ENCODE results near the gene EBF3.

Gene EBF3, protein sequence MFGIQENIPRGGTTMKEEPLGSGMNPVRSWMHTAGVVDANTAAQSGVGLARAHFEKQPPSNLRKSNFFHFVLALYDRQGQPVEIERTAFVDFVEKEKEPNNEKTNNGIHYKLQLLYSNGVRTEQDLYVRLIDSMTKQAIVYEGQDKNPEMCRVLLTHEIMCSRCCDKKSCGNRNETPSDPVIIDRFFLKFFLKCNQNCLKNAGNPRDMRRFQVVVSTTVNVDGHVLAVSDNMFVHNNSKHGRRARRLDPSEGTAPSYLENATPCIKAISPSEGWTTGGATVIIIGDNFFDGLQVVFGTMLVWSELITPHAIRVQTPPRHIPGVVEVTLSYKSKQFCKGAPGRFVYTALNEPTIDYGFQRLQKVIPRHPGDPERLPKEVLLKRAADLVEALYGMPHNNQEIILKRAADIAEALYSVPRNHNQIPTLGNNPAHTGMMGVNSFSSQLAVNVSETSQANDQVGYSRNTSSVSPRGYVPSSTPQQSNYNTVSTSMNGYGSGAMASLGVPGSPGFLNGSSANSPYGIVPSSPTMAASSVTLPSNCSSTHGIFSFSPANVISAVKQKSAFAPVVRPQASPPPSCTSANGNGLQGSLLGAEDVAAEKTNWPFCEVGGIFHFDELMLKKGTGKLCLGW

DNA sequence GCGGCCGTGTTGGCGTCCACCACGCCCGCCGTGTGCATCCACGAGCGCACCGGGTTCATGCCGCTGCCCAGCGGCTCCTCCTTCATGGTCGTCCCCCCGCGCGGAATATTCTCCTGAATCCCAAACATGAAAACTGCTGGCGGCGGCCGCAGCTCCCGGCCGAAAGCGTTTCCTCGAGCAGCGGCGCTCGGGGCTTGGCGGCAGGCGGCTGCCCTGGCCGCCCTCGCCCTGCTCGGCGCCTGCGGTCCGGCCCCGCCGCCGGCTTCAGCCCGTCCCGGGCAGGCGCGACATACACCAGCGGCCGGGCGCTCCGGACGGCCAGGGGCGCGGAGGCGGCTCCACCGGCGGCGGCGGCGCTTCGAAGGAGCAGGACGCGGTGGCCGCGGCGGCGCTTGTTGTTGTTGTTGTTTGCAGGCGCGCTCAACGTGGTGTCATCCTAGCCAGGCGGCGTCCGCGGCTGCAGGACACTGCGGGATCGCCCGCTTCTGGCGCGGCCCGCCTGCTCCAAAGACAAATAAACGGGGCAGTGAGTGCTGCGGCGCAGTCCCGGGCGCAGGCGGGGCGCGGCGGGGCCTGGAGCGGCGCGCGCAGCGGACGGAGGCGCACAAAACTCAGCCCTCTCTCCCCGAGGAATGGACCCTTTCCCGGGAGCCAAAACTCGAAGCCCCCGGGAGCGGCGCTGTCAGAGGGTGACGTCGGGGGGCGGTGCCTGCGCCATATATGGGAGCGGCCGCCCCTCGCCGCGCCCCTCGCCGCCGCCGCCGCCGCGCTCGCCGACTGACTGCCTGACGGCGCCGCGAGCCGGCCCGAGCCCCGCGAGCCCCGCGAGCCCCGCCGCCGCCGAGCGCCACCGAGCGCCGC, at the start of gene EBF3:
Gene EBF3 (minus strand): TSS at position 634 of the 861 bp plus-strand sequence. CDS start 506 bp downstream, at position 128.
- DNase-seq (ENCODE audit: low read depth): no peak

DNA sequence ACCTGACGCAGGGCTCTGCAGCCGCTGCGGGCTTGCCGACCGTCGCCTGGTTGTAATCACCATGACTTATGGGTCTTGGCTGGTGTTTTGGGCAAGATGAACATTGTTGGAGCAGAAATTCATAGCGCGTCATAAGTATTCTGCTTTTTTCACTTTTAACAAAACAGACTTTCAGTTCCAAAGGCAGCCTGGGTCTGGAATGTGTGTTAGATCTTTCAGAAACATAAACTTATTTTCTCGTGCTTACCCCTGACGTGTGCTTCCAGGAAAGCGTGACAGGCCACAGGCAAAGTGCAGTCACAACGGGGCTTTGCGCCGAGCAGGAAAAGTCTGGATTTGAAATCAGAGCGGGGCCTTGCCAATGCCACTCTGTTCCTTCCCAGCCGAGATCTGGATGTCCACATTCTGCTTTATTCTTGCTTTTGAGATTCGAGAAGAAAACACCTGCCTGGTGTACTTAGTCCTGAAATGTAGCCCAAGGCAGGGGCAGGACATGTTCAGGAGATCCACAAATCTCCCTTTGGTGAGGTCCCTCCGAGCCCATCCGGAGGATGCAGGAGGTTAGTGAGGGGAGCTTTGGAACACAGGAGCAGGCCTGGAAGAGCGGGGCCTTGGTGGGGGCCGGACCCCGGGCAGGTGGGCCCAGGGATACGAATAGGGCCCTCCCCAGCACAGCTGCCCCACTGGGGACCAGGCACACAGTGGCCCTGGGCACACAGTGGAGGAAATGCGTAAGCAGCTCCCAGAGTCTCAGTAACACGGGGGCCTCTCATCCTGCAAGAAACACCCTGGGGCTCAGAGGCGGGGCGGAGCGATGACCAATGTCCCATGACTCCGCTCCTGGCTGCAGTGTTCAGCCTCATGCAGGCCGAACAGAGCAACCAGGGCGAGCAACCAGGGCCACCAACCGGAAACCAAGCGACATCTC, 49.5 kb upstream of the EBF3 start:
- no peak for DNase-seq (ENCODE audit: low read depth)

DNA sequence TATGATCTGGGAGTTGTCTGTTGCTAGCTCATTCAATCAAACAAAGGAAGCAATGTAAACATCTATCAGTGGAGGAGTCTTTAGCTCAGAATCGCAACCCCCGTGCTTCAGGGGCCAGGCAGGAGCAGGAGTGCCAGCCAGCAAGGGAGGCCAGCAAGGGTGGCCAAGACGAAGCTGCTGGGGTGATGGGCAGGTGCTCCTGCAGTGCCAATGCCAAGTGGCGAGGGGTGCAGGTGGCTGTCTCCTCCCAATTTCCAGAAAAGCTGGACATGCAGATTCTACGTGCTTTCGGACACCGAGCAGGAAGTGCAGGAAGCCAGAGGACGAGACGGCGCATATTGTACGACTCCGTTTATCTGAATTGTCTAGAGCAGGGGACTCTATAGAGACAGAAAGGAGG, 48.1 kb upstream of the EBF3 start:
- no peak for DNase-seq (ENCODE audit: low read depth)

DNA sequence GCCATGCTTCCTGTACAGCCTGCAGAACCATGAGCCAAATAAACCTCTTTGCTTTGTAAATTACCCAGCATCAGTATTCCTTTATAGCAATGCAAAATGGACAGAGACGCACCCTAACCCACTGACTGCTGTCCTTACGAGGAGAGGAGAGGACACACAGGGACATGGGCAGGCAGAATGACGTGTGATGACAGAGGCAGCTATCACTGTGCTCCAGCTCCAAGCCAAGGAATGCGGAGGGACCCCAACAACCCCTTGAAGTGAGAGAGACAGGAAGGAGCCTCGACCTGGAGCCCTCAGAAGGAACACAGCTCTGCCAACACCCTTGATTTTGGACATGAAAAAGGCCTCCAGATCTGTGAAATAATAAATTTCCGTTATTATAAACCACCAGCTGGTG, 46.6 kb upstream of the EBF3 start:
- no peak for DNase-seq (ENCODE audit: low read depth)

DNA sequence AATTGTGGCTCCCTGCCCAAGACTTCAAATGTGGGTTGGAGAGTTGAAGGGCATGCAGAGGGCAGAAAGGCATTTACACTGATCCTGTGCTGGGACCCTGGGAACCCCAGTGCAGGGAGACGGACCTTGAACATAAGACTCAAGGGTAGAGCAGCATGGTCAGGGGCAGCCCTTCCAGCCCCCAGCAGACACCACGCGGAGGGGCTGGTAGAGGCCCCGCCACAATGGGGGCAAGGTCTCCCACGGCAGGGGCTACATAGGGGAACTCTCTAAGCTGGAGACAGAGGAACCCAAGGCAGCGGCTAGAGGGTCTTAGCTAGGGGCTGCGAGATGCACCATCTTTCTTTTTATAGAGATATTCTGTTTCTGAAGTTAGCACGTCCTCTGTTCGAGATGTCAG, 45.2 kb upstream of the EBF3 start:
- no peak for DNase-seq (ENCODE audit: low read depth)

DNA sequence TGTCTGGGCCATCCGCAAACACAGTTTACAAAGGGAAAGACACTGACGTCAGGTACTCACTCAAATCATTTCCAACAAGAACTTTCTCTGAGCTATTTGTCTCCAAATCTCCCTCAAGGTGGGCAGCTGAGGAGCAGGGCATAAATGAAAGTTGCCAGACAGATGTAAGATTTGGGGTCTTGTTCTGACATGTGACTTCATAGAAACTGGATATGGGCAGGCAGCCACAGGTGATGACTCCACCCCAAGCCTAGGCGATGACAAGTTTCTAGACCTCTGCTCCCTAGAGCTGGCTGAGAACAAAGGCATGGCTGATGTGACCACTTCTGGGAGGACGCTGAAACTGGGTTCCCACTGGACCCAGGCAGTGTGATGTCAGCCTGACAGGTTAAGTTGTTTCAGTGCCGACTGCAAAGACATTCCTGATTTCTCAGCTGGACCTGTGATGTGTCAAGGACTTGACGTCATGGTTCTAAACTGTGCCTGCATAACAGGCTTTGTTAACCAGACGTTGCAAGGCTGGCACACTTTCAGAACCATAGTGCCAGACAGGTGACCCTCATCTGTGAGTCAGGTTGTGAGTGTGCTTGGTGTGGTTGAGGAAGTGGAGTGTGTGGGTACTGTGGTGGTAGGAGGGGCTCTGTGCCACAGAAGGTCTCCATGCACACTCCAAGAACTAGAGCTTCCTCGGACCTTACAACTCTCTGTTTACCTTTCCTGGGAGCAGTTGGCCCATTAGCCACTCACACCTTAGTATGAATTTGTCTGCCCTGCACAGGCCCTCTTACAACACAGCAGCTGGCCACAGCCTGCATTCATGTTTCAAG, 39.9 kb upstream of the EBF3 start:
- no peak for DNase-seq (ENCODE audit: low read depth)

DNA sequence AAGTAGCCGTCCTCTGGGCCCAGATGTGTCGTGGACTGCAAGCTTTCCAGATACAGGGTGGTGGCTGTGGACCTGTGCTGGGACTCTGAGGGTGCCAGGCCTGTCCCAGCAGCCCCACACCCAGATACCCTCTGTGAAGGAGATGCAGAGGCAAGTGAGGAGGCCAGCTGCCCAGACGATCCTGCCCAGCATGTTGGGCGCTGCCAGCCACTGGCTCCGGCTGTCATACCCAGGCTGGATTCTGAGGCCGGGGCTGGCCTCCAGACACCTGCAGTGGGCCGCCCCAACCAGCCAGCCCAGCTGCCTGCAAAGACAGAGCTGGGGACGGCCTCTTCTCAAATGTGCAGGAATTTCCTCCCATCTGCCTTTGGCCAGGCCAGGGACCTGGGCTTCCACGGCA, 39.1 kb upstream of the EBF3 start:
- DNase-seq (ENCODE audit: low read depth): no peak

DNA sequence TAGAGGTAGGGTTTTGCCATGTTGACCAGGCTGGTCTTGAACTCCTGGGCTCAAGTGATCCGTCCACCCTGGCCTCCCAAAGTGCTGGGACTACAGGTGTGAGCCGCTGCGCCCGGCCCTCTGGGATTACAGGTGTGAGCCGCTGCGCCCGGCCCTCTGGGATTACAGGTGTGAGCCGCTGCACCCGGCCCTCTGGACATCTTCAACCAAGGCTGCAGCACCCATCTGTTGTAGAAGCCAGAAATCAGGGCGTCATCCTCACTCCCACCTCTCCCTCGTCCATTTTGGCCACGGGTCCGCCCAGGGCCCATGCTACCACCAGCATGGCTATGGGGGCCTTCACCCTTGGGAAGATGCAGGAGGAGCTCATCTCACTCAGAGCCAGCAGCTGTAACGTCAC, 38.5 kb upstream of the EBF3 start:
- no peak for DNase-seq (ENCODE audit: low read depth)

DNA sequence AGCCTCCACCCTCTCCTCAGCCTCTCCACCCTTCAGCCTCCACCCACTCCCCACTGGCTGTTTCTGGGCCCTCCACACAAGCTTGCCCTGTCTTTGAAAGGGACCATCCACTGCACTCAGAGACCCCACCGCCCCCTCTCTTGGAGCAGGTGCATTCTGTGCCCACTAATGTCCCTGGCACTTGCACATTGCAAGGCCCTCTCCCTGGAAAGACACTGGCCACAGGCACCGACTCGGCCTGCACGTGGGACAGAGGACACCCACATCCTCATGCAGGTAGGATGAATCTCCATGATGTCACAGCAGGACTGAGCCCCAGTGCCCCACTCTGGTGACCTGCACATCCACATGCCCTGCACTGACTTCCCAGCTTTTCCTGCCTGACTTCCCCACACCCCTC, 36.8 kb upstream of the EBF3 start:
- DNase-seq (ENCODE audit: low read depth): no peak

DNA sequence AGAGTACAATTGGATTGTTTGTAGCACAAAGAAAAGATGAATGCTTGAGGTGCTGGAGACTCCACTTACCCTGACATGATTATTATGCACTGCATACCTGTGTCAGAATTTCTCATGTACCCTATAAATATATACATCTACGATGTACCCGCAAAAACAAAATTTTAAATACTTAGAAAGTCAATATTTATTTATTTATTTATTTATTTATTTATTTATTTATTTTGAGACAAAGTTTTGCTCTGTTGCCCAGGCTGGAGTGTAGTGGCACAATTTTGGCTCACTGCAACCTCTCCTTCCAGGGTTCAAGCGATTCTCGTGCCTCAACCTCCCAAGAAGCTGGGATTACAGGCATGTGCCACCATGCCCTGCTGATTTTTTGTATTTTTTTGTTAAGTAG, 35.1 kb upstream of the EBF3 start:
- DNase-seq (ENCODE audit: low read depth): no peak

DNA sequence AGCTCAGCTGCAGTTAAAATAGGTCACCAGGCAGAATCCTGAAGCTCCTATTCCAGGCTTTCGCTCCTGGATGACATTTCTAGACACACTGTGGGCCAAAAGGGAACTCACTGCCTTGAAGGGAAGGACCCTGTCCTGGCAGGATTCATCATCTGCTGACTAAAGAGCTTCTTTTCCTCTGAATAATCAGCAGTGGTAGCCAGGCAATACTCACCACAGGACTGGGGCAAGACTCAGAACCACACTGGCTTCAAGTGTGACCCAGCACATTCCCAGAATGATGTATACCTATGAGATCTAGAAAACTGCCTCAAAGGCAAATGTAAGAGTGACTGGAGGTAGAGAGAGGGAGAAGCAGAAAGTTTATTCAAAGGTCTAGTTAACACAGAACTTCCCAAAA, 29.5 kb upstream of the EBF3 start:
- DNase-seq (ENCODE audit: low read depth): no peak

DNA sequence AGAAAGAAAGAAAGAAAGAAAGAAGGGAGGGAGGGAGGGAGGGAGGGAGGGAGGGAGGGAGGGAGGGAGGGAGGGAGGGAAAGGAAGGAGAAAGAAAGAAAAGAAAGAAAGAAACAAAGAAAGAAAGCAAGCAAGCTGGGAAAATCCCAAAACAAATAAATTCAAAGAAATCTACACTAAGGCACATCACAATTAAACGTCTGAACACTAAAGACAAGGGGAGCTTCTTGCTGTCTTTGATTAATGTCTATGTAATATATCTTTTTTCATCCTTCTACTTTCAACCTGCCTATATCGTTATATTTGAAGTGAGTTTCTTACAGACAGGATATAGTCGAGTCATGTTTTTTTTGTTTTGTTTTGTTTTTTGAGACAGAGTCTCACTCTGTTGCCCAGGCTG, 28.3 kb upstream of the EBF3 start:
- no peak for DNase-seq (ENCODE audit: low read depth)

DNA sequence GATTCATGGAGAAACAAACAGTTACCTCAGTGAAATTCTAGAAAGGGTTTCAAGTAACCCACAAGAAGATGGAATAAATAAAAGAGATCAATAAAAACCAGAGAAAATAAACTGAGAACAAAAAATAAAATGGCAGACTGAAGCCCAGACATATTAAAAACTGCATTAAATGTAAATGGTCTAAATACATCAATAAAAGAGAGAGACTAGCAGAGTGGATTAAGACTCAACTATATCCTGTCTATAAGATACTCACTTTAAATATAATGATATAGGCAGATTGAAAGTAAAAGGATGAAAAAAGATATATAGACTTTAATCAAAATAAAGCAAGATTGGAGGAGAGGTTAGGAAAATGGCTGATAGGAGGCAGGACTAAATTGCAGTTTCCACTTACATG, 18.8 kb upstream of the EBF3 start:
- DNase-seq (ENCODE audit: low read depth): no peak

DNA sequence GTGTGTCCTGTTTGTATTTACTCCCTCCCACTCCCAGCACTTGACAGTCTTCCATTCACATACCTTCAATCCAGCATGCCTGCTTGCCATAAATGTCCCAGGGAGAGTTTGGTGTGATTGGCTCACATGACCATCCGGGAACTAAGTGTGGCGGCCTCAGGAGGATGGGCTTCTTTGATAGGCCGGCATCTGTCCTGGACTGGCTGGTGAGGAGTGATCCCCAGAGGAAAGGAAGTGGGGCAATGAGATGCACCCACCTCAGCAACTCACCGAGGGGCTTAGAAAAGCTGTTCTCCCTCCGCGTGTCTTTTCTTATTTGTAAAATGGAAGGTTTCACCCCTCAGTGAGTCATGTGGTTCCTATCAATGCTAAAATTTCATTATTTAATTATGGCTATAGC, 14.9 kb upstream of the EBF3 start:
- DNase-seq (ENCODE audit: low read depth): no peak

DNA sequence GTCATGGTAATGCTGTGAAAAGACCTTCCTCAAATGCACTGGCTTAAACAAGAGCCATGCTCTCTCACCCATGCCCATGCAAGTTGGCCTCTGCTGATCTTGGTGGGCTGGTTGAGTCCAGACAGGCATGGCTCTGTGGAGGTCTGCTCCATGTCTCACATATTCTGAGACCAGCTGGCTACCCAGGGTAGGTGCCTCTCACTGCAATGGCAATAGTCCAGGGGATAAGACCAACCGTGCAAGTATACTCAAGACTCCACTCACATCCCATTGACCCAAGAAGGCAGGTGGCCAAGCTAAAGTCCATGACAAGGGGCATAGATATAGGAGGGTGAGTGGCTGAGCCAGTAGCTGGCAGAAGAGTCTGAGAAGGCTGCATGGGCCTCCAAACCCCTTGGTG, 14.2 kb upstream of the EBF3 start:
- no peak for DNase-seq (ENCODE audit: low read depth)

DNA sequence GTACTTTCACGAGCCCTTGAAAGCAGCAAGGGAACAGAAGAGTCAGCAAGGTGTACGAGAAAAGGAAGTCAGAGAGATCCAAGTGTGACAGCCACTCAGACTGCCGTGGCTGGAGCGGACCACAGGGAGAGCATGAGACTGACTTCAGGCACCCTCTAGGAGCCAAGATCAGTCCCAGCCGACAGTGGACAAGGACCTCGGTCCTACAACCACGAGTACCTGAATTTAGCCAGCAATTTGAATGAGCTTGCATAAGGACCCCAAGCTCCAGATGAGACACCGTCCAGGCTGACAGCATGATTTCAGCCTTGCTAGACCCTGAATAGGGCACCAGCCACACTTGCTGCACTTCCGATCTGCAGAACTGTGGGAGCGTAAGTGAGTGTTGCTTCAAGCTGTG, 13.7 kb upstream of the EBF3 start:
- DNase-seq (ENCODE audit: low read depth): no peak

DNA sequence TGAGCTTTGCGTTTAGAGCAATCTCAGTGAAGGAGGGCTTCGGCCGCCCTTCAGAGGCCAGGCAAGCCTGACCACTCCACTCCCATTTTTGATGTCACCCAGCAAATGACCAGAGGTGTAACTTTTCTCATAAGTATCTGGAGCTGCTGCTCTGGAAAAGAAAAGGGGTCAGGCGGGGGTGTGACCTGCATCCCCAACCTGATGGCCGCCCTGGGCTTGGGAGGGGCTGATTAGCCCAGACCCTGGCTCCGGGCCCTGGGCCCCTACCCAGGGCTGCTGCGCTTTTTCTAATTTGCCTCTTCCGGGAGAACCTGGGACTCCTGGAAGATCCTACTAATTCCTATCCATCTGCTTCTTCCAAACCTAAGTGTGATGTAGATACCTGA, 9.6 kb upstream of the EBF3 start:
- DNase-seq (ENCODE audit: low read depth): no peak

DNA sequence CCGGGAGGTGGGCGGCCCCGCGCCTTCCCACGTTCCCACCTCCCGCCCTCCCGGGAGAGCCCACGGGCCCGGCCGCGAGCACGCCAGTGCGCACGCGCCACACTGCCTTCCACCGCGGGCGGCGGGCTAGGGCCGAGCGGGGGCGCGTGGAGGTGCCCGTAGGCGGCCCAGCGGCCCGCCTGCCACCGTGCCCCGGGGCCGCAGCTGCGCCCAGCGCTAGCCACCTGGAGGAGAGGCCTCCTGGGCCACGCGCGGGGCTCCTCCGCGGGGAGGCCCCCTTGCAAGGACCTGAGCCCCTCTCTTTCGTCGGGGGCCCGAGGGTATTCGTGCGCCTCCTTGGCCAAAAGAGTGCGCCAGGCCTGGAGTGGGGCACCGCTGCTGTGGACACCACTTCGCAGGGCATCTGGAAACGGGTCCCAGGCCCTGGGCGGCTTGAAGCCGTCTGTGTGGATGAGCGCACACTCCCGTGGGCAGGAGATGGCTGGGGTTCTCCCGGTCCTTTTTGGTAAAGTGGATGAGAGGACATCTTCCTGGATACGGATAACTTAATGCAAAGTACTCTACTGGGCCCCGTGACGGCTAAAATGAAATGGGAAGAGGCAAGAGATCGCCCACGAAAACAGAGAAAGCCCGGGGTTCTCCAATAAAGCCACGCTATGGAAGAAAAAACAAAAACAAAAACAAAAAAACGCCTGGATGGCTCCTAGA, 9.0 kb upstream of the EBF3 start:
- no peak for DNase-seq (ENCODE audit: low read depth)

DNA sequence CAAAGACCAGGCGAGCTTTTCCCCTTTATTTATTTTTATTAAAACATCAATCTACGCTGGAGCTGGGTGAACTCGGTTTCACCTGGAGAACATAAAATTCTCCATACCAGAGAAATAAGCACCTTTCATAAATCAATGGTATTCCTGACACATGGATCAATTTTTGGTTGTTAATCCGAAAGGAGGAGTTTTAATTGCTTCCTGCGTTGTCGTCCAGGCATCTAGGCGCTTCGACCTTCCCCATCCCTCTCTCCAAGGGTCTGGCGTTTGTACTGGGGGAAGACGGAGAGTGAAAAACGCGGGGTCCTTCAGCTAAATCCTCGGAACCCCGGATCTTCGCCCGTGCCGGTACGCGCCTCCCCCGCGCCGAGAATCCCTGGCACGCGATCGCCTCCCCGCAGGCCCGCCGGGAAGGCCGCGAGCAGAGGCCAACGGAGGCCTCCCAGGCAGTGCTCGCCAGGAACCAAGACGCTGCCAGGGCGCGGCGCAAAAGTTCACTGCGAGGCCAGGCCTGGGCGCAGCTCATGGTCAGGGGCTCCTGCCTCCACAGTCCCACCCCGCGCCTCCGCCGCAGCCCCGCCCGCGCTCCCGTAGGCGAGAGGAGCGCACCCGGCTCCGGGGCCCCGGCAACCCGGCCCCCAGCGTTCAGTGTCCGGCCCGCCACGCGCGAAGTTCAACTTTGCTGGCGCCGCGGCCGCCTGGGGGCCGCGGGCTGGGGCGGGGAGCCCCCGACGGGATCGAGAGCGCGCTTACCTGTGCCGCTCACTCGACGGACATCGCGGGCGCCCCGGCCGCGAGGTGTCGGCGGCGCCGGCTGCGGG, 8.3 kb upstream of the EBF3 start:
- DNase-seq (ENCODE audit: low read depth): no peak
